COLO829 (cell line): Measurements from ENCODE around the gene UPB1.

Source experiments
- DNase-seq: peaks from one replicate; pipeline ENCODE4 v3.0.0; 2012; ENCODE audit warnings: low spot score

UPB1 gene

GRCh38 chr22:24566899-24567511, 71.9 kb downstream of the UPB1 start:
- no peak for DNase-seq

GRCh38 chr22:24567668-24568067, 72.5 kb downstream of the UPB1 start:
- DNase-seq: no peak

GRCh38 chr22:24571266-24571665, 76.1 kb downstream of the UPB1 start:
- no peak for DNase-seq

- DNase-seq: no peak
Measured at GRCh38 chr22:24576778-24577177, 81.6 kb downstream of the UPB1 start.
